ENCODE results near the gene EFHD1. TPM values are rescaled to one million over a fixed set of nuclear protein-coding genes. Genes with fewer than 3 reads are reported as not detected.

The EFHD1 gene
- total and polyA plus RNA-seq, 9 of the 15 experiments (the other 6 are each of a cell fraction or from before 2014, with no cell fraction given) = 0.66 to 9.1 (median 2.0) TPM

GRCh38 chr2:232621186-232621585, 12.2 kb upstream of the EFHD1 start (continued):
- TF ChIP-seq ZNF318 (IDR thresholded peaks at IDR 0.05; ENCODE audit: borderline replicate concordance in 1 of 2, low read depth in 1 of 2) (no peak), ZNF124 (CRISPR knock-in tag; IDR thresholded peaks at IDR 0.05) (no peak), MYC (IDR thresholded peaks at IDR 0.05; ENCODE audit: low read depth, low read length) (no peak), MYC (CRISPR knock-in tag; IDR thresholded peaks at IDR 0.05; ENCODE audit: borderline replicate concordance, low read depth) (no peak), CCAR2 (IDR thresholded peaks at IDR 0.05; ENCODE audit: low read depth, low read length) (no peak), BACH1 (tag; IDR thresholded peaks at IDR 0.05) (no peak), ZNF212 (CRISPR knock-in tag; IDR thresholded peaks at IDR 0.05) (no peak)

Data from K562 (cell line).